Pancreas (tissue), 10 donors: Measurements from ENCODE around the gene PDGFC. TPM values are rescaled to one million over a fixed set of nuclear protein-coding genes. Genes with fewer than 3 reads are reported as not detected.

Experiments used
- ATAC-seq, 4 donors: fragments of 200-7000 bp; cut with Tn5 transposase; one replicate each; pipeline versions ENCODE4 v1.8.0 to v1.9.1; 2020; ENCODE audit warnings: mild to moderate bottlenecking in 4 of 4, moderate library complexity in 4 of 4
- DNase-seq, 6 donors: peaks; one replicate each; pipeline ENCODE4 v3.0.0-alpha.2; 2020
- FAIRE-seq: peaks from 2 replicates; lab custom pipeline; 2012; peaks lifted over from hg19 to GRCh38; lab: Jason Lieb, UNC
- H3K27ac ChIP-seq, 4 donors: fragments of 200-600 bp; sonication (generic); 1 replicate in 3 of 4; 2 replicates in 1 of 4; pipeline versions ENCODE4 v1.5.0 to v1.8.0; 2020
- H3K27me3 ChIP-seq, 4 donors: fragments of 200-600 bp; one replicate each; pipeline ENCODE4 v1.8.0; 2021
- H3K36me3 ChIP-seq, 3 donors: fragments of 200-600 bp; sonication (generic) in 1 of 3; one replicate each; pipeline versions ENCODE4 v1.5.0 to v1.8.0; 2020 to 2021
- H3K4me1 ChIP-seq, 3 donors: fragments of 200-600 bp; one replicate each; pipeline ENCODE4 v1.8.0; 2021
- H3K4me3 ChIP-seq, 4 donors: fragments of 200-600 bp; sonication (generic) in 2 of 4; one replicate each; pipeline versions ENCODE4 v1.5.0 to v1.8.0; 2020 to 2021
- H3K9me3 ChIP-seq, 4 donors: fragments of 200-600 bp; one replicate each; pipeline ENCODE4 v1.8.0; 2021
- WGBS, 2 donors: extraction: QIAGEN DNeasy Blood & Tissue Kit; methylation state at CpG; one replicate each; pipeline ENCODE4 v1.1.7; 2013; 5-methylcytosine and 5-hydroxymethylcytosine counted together
- intact Hi-C, 3 donors: fragments of 100-400 bp; cut with DNase I; formaldehyde crosslinking; loops; one replicate each; pipeline versions ENCODE4 v1.11.1 to v1.14.2; 2022
- polyA plus RNA-seq, 2 donors: library from polyadenylated mRNA; stranded (reverse); fragments of 200-250 nt; gene quantifications; one replicate each; pipeline ENCODE4 v1.2.3, GENCODE V29; 2013
- total RNA-seq, 6 donors: library from RNA; stranded (reverse); fragmentation: NEBNext Ultra II Directional in 4 of 6; extraction: Animal tissue kit (Norgen Biotek cat#: 25700) in 4 of 6; gene quantifications; one replicate each; pipeline versions ENCODE4 v1.2.1 to v1.2.4, GENCODE V29; 2021 to 2023
- TF ChIP-seq, protein P1 (sequence below), 4 donors: fragments of 200-600 bp; sonication (generic) in 3 of 4; IDR thresholded peaks; one replicate each; pipeline versions ENCODE4 v1.5.0 to v1.8.0; 2021; ENCODE audit warnings: antibody characterized with exemption in 4 of 4
- donor health status: healthy with polysubstance abuse.
- donor health status: DM: no; HTN: no; CAD: no; lungs with moderate emphysema.
- donor health status: DM: no; HTN: no; CAD: no.
- donor health status: control.
- donor health status: control.
- donor health status: Bipolar disorder and iron deficiency.
- donor health status: DM: yes; HTN: yes; CAD: no.
- donor health status: DM: no; HTN: no; CAD: no.
- donor health status: DM: no; HTN: no; CAD: no.
- donor health status: DM: yes; HTN: yes; CAD: no.

PDGFC gene
- total and polyA plus RNA-seq, 8 donors = 4.3 to 32.9 (median 12.9) TPM

- ATAC-seq (peak; percentile 57 to 76 (median 70)), FAIRE-seq (no peak)
- WGBS, 2 donors = 6 to 11% methylated on average over 2 of the region's 2 CpGs
Measured at GRCh38 chr4:157005193-157005592, 33.6 kb upstream of the PDGFC start.

DNA sequence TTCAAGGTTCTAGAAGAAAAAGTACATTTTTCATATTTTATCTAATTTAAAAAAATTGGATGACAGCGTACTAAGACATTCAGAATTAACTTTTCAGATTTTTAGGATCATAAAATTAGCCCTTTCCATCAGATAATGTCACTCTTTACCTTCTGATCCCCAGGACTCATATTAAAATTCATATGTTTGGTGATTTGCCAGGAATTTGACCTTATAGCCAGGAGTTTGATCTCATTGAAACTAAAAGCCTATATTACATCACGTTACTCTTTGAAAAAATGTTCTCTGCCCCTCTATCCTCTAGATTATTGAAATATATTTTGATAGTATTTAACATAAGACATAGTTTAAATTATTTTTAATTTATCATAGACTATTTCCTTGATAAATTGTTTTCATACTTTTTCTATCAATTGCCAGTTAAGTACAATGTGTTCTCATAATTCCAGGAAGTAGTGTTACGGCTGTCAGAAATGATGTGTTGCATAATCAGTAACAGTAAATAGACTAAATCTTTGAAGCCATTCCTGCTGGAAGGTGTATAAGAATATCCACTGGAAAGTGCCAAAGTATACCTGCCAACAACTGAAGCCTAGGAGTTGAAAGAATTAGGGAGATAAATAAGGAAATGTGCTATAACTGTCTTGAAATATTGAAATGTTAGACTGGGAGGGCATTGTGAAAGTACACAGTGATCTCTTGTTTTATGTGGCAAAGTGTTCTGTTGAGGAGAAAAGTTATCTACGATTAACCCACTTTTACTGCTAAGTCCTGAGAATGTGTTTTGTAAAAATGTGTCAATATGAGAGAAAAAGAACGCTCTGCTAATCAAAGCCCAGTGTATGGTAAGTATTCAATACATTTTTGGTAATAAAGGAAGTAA lies 32.9 kb upstream of the PDGFC start:
- peak; percentile 93 to 97 (median 96) for ATAC-seq

More at GRCh38 chr4:157005193-157005592, 33.6 kb upstream of the PDGFC start:
- Histone ChIP-seq H3K27ac (peak overlapping the region; percentile 58 to 90 (median 77)), H3K36me3 (no peaks in the 10 kb centered on the region), H3K27me3 (no peaks in the 10 kb centered on the region), H3K4me1 (peaks cover 6 to 30% (median 21%) of the 10 kb centered on the region in 3 donors), H3K9me3 (no peaks in the 10 kb centered on the region), H3K4me3 (peak overlapping the region in 1 of 4 donors; percentile 13)
- TF ChIP-seq, protein P1, sequence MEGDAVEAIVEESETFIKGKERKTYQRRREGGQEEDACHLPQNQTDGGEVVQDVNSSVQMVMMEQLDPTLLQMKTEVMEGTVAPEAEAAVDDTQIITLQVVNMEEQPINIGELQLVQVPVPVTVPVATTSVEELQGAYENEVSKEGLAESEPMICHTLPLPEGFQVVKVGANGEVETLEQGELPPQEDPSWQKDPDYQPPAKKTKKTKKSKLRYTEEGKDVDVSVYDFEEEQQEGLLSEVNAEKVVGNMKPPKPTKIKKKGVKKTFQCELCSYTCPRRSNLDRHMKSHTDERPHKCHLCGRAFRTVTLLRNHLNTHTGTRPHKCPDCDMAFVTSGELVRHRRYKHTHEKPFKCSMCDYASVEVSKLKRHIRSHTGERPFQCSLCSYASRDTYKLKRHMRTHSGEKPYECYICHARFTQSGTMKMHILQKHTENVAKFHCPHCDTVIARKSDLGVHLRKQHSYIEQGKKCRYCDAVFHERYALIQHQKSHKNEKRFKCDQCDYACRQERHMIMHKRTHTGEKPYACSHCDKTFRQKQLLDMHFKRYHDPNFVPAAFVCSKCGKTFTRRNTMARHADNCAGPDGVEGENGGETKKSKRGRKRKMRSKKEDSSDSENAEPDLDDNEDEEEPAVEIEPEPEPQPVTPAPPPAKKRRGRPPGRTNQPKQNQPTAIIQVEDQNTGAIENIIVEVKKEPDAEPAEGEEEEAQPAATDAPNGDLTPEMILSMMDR (IDR thresholded peaks at IDR 0.05) = no peak
- intact Hi-C loops = no loop called here
- peak in 3 of 6 donors; percentile 21 to 25 (median 23) for DNase-seq

DNA sequence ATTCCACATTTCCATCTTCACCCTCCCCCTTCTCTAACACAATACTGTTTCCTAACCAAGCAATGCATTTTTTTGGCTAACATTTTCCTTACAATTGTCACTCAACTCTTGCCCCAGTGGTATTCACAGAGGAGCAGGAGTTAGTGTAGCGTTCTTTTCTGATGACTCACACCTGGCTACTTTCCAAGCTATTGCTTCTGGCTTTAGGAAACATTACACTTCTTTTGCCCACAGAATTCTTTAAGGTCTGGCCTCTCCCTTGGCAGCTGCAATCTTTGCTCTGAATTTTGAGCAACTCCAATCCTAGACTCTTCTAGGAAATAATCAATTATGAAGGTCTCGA lies 27.5 kb upstream of the PDGFC start:
- ATAC-seq = peak; percentile 88 to 89 (median 89)
- TF ChIP-seq, protein P1 (IDR thresholded peaks at IDR 0.05) = no peak
- FAIRE-seq = peak; percentile 5
- Histone ChIP-seq H3K27ac (peak overlapping the region; percentile 40 to 77 (median 58)), H3K4me1 (peaks cover 15 to 36% (median 30%) of the 10 kb centered on the region in 3 donors), H3K36me3 (no peaks in the 10 kb centered on the region), H3K27me3 (no peaks in the 10 kb centered on the region), H3K4me3 (no peak overlapping the region), H3K9me3 (no peaks in the 10 kb centered on the region)
- peak in 3 of 6 donors; percentile 69 to 76 (median 73) for DNase-seq
- intact Hi-C loops = no loop called here
- 16 to 20% methylated on average over 2 of the region's 2 CpGs for WGBS, 2 donors

More for the DNA sequence above, 32.9 kb upstream of the PDGFC start:
- TF ChIP-seq, protein P1 (IDR thresholded peaks at IDR 0.05) = no peak
- H3K4me3 ChIP-seq = peak overlapping the region in 2 of 4 donors; percentile 1 to 13
- intact Hi-C loops = no loop called here
- DNase-seq (peak in 3 of 6 donors; percentile 14 to 28 (median 18)), FAIRE-seq (peak; percentile 43)
- 10 to 12% methylated on average over 5 of the region's 5 CpGs for WGBS, 2 donors
- no peaks in the 10 kb centered on the region for H3K36me3 ChIP-seq
- H3K27me3 ChIP-seq = no peaks in the 10 kb centered on the region
- peak overlapping the region; percentile 58 to 90 (median 77) for H3K27ac ChIP-seq
- no peaks in the 10 kb centered on the region for H3K9me3 ChIP-seq
- H3K4me1 ChIP-seq = peaks cover 6 to 36% (median 27%) of the 10 kb centered on the region in 3 donors

GRCh38 chr4:156998500-156999174 lies 27.0 kb upstream of the PDGFC start:
- peak in 2 of 6 donors; percentile 24 to 25 for DNase-seq
- intact Hi-C loops = no loop called here
- H3K27me3 ChIP-seq = no peaks in the 10 kb centered on the region
- ATAC-seq = peak; percentile 65 to 77 (median 74)
- no peak overlapping the region for H3K4me3 ChIP-seq
- TF ChIP-seq, protein P1 (IDR thresholded peaks at IDR 0.05) = no peak
- FAIRE-seq = no peak
- H3K27ac ChIP-seq = peak overlapping the region; percentile 40 to 77 (median 58)
- H3K4me1 ChIP-seq = peaks cover 14 to 33% (median 27%) of the 10 kb centered on the region in 3 donors
- no peaks in the 10 kb centered on the region for H3K9me3 ChIP-seq
- H3K36me3 ChIP-seq = no peaks in the 10 kb centered on the region
- 4 to 8% methylated on average over 1 of the region's 1 CpG for WGBS, 2 donors
